Measurements from ENCODE around the gene TBC1D22B.

Gene TBC1D22B

GRCh38 chr6:37254881-37255280, 2.7 kb upstream of the TBC1D22B start:
- ChIA-PET POLR2A (interaction anchor here (4.3 kb wide), 1 partner anchor 33 kb away, joined by 27 read pairs; no protein-coding TSS in a partner anchor), CTCF (interaction anchor here (0.7 kb wide), 2 partner anchors 49 to 456 kb away, joined by 3 to 4 read pairs; no protein-coding TSS in a partner anchor)
- TF ChIP-seq, protein P1, sequence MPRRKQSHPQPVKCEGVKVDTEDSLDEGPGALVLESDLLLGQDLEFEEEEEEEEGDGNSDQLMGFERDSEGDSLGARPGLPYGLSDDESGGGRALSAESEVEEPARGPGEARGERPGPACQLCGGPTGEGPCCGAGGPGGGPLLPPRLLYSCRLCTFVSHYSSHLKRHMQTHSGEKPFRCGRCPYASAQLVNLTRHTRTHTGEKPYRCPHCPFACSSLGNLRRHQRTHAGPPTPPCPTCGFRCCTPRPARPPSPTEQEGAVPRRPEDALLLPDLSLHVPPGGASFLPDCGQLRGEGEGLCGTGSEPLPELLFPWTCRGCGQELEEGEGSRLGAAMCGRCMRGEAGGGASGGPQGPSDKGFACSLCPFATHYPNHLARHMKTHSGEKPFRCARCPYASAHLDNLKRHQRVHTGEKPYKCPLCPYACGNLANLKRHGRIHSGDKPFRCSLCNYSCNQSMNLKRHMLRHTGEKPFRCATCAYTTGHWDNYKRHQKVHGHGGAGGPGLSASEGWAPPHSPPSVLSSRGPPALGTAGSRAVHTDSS (tag by site-specific recombination; IDR thresholded peaks at IDR 0.05): no peak
- TF ChIP-seq ZIC2 (tag by site-specific recombination; IDR thresholded peaks at IDR 0.05): peak; percentile 71
- no peak for TF ChIP-seq HOXD13 (CRISPR knock-in tag; IDR thresholded peaks at IDR 0.05; ENCODE audit: borderline replicate concordance)
- TF ChIP-seq SP7 (tag by site-specific recombination; IDR thresholded peaks at IDR 0.05): no peak
- TF ChIP-seq ZNF776 (tag by site-specific recombination; IDR thresholded peaks at IDR 0.05; ENCODE audit: borderline replicate concordance): no peak
- TF ChIP-seq, protein P2, sequence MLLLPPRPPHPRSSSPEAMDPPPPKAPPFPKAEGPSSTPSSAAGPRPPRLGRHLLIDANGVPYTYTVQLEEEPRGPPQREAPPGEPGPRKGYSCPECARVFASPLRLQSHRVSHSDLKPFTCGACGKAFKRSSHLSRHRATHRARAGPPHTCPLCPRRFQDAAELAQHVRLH (tag by site-specific recombination; IDR thresholded peaks at IDR 0.05): no peak
- TF ChIP-seq ZNF626 (tag by site-specific recombination; IDR thresholded peaks at IDR 0.05): no peak
- TF ChIP-seq ZNF155 (tag by site-specific recombination; IDR thresholded peaks at IDR 0.05): no peak
- H3K4me3 ChIP-seq (ENCODE audit: low read depth, low read length): no peak overlapping the region
- H3K36me3 ChIP-seq (ENCODE audit: control insufficient read depth in 2 of 2, insufficient read depth in 1 of 2, low read length in 2 of 2): no peaks in the 10 kb centered on the region
- H3K9me3 ChIP-seq (ENCODE audit: control insufficient read depth, insufficient read depth, low read depth, low read length): no peaks in the 10 kb centered on the region
- no peak overlapping the region for H3K27ac ChIP-seq (ENCODE audit: extremely low read depth, low read depth, low read length)
- 0 out of 2 replicates have a peak, but pooled peaks cover 3% of the 10 kb centered on the region for H3K4me1 ChIP-seq (ENCODE audit: control insufficient read depth, insufficient read depth, low read length)

DNA sequence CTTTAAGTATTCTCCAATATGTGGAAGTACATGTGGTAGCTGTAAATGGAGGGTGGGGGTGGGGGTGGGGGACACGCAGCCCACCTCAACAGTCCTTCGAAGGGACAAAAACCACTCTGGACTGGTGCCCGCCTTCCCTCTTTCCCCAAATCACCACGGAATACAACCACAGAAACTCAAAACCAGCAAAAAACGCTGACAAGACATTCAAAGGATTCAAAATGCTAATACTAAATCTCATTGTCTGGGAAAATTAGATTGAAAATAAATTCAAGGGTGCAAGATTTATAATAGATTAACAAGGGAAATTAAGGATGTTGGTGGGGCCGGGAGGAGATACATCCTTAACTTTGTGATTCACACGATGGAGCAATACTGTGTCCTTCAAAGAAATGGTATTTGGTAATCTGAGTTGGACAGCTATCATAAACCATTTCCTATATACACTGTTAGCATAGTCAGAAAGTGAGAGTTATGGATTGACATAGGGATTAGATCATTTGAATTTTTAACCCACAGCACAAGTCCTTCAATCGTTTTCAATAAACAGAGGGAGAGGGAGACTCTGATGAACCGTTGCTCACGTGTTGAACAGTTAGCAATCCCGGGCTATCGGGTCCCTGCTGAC, 766 bp upstream of the TBC1D22B start:
- Histone ChIP-seq H3K4me3 (ENCODE audit: low read depth, low read length) (peak overlapping the region; percentile 66), H3K4me1 (ENCODE audit: control insufficient read depth, insufficient read depth, low read length) (0 out of 2 replicates have a peak, but pooled peaks cover 3% of the 10 kb centered on the region), H3K27ac (ENCODE audit: extremely low read depth, low read depth, low read length) (no peak overlapping the region), H3K9me3 (ENCODE audit: control insufficient read depth, insufficient read depth, low read depth, low read length) (no peaks in the 10 kb centered on the region), H3K36me3 (ENCODE audit: control insufficient read depth in 2 of 2, insufficient read depth in 1 of 2, low read length in 2 of 2) (no peaks in the 10 kb centered on the region; a peak in 1 of 3 replicates)
- TF ChIP-seq PRDM1 (tag by site-specific recombination; IDR thresholded peaks at IDR 0.05): peak; percentile 55; the same call in 1 of the 2 replicates
- no peak for TF ChIP-seq IKZF3 (tag by site-specific recombination; IDR thresholded peaks at IDR 0.05)
- POLR2A ChIA-PET: interaction anchor here (0.5 to 4.3 kb wide), 23 partner anchors 10 to 1941 kb away, joined by 3 to 27 read pairs (median 4); partner anchors contain the start of gene MTCH1
- CTCF ChIA-PET: interaction anchor here (0.7 to 1.9 kb wide), 6 partner anchors 15 to 124 kb away, joined by 3 to 8 read pairs (median 4); no protein-coding TSS in a partner anchor

DNA sequence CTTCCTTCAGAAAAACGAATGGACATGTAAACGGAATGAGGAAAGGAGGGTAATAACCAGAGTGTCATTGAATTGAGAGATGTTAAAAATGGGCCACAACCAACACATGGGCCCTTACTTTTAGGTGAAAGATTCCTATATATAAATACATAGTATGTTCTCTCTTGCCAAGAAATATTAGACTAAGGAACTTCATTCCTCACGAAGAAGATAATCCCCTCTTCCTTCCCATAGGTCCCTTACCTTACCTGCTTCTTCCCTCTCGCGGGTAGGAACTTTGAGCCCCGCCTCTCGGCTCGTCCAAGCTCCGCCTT, 295 bp upstream of the TBC1D22B start:
- Histone ChIP-seq H3K9me3 (ENCODE audit: control insufficient read depth, insufficient read depth, low read depth, low read length) (no peaks in the 10 kb centered on the region), H3K27ac (ENCODE audit: extremely low read depth, low read depth, low read length) (no peak overlapping the region), H3K4me1 (ENCODE audit: control insufficient read depth, insufficient read depth, low read length) (peaks cover 3% of the 10 kb centered on the region; the same call in 1 of the 2 replicates), H3K4me3 (ENCODE audit: low read depth, low read length) (peak overlapping the region; percentile 66), H3K36me3 (ENCODE audit: control insufficient read depth in 2 of 2, insufficient read depth in 1 of 2, low read length in 2 of 2) (no peaks in the 10 kb centered on the region; a peak in 1 of 3 replicates)
- POLR2A ChIA-PET: interaction anchor here (0.5 to 4.3 kb wide), 22 partner anchors 9 to 1942 kb away, joined by 3 to 27 read pairs (median 4); partner anchors contain the start of gene MTCH1
- CTCF ChIA-PET: interaction anchor here (0.7 to 1.9 kb wide), 7 partner anchors 15 to 69 kb away, joined by 3 to 8 read pairs (median 4); no protein-coding TSS in a partner anchor
- TF ChIP-seq PRDM10 (tag by site-specific recombination; IDR thresholded peaks at IDR 0.05) (peak; percentile 93), ZNF366 (tag by site-specific recombination; conservative IDR thresholded peaks at IDR 0.05) (peak; percentile 73), ZBTB10 (tag by site-specific recombination; IDR thresholded peaks at IDR 0.05) (no peak)

Data from HEK293 (cell line).